HG02938 (cell line): Measurements from ENCODE around the gene ZNF473.
"Not testable (repeated sequence)": the region's sequence is repeated elsewhere in the genome, so short reads cannot be mapped to it uniquely, and the experiment has no call there.

Source experiments
- ATAC-seq: cut with Tn5 transposase; IDR thresholded peaks from one replicate; pipeline ENCODE4 v1.9.1; 2021; ENCODE audit warnings: mild to moderate bottlenecking, moderate library complexity; ENCODE audit not compliant: unreplicated experiment

Gene ZNF473

GRCh38 chr19:50047671-50048070, 21.9 kb downstream of the ZNF473 start:
- no peak for ATAC-seq

GRCh38 chr19:50050406-50051227, 24.8 kb downstream of the ZNF473 start:
- ATAC-seq, result peak; percentile 42

GRCh38 chr19:50051228-50051895, 25.6 kb downstream of the ZNF473 start:
- not testable (repeated sequence) for ATAC-seq

- no peak for ATAC-seq
Observed at GRCh38 chr19:50051964-50052363, 26.2 kb downstream of the ZNF473 start.

GRCh38 chr19:50053119-50053518, 27.3 kb downstream of the ZNF473 start:
- no peak for ATAC-seq

GRCh38 chr19:50058425-50058824, 32.6 kb downstream of the ZNF473 start:
- ATAC-seq, result no peak

GRCh38 chr19:50059045-50059444, 33.2 kb downstream of the ZNF473 start:
- ATAC-seq, result no peak

GRCh38 chr19:50060107-50060506, 34.3 kb downstream of the ZNF473 start:
- no peak for ATAC-seq

GRCh38 chr19:50061650-50062049, 35.8 kb downstream of the ZNF473 start:
- no peak for ATAC-seq

- ATAC-seq, result no peak
Observed at GRCh38 chr19:50065938-50066337, 40.1 kb downstream of the ZNF473 start.

- no peak for ATAC-seq
Observed at GRCh38 chr19:50067575-50067974, 41.8 kb downstream of the ZNF473 start.

GRCh38 chr19:50068382-50068781, 42.6 kb downstream of the ZNF473 start:
- ATAC-seq, result not testable (repeated sequence)

GRCh38 chr19:50075076-50075475, 49.3 kb downstream of the ZNF473 start:
- ATAC-seq, result not testable (repeated sequence)

GRCh38 chr19:50075644-50076372, 50.0 kb downstream of the ZNF473 start:
- ATAC-seq, result not testable (repeated sequence)

GRCh38 chr19:50076581-50077355, 51.0 kb downstream of the ZNF473 start:
- not testable (repeated sequence) for ATAC-seq

GRCh38 chr19:50079014-50079413, 53.2 kb downstream of the ZNF473 start:
- not testable (repeated sequence) for ATAC-seq

GRCh38 chr19:50084440-50084839, 58.6 kb downstream of the ZNF473 start:
- not testable (repeated sequence) for ATAC-seq

GRCh38 chr19:50087153-50087552, 61.3 kb downstream of the ZNF473 start:
- not testable (repeated sequence) for ATAC-seq

GRCh38 chr19:50090706-50091105, 64.9 kb downstream of the ZNF473 start:
- not testable (repeated sequence) for ATAC-seq

- ATAC-seq, result not testable (repeated sequence)
Observed at GRCh38 chr19:50091786-50092185, 66.0 kb downstream of the ZNF473 start.

GRCh38 chr19:50092597-50092996, 66.8 kb downstream of the ZNF473 start:
- not testable (repeated sequence) for ATAC-seq
